ENCODE results near the gene CABP7. TPM values are rescaled to one million over a fixed set of nuclear protein-coding genes. Genes with fewer than 3 reads are reported as not detected.

Gene CABP7
- total RNA-seq, 2 experiments from 2014 or later: 0.09 TPM; not detected in 1

DNA sequence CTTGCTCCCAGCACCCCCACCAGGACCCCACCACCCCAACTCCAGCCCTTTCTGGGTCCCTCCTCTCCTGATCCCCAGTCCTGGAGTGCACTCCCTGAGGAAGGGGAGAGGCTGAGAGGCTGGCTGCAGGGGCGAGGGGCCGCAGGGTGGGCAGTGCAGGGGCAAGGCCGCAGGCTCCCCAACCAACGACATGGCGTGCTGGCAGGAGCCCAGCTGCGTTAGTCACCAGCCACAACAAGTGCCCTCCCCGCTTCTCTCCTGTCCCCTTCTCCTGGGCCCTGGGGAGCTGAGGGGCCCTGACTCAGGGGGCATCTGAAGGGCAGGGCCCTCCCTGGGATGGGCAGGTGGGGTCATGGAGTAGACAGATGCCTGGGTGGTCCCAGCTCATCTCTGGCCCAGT lies 2.3 kb downstream of the CABP7 start:
- peaks cover 38% of the 10 kb centered on the region for H3K27me3 Mint-ChIP-seq
- no peaks in the 10 kb centered on the region for H3K4me1 Mint-ChIP-seq
- no peaks in the 10 kb centered on the region for H3K36me3 Mint-ChIP-seq
- DNase-seq: no peak
- ATAC-seq (ENCODE audit: low read depth): no peak
- no peak overlapping the region for H3K27ac Mint-ChIP-seq
- H3K4me3 Mint-ChIP-seq: no peak overlapping the region
- no peaks in the 10 kb centered on the region for H3K9me3 Mint-ChIP-seq
- POLR2A ChIA-PET: no interaction called here

- ATAC-seq (ENCODE audit: low read depth) (no peak), DNase-seq (no peak)
- H3K4me3 Mint-ChIP-seq: no peak overlapping the region
- no peak overlapping the region for H3K27ac Mint-ChIP-seq
- no peaks in the 10 kb centered on the region for H3K9me3 Mint-ChIP-seq
- POLR2A ChIA-PET: no interaction called here
- H3K36me3 Mint-ChIP-seq: no peaks in the 10 kb centered on the region
- peaks cover 35% of the 10 kb centered on the region for H3K27me3 Mint-ChIP-seq
- no peaks in the 10 kb centered on the region for H3K4me1 Mint-ChIP-seq
These were observed 2.8 kb downstream of the CABP7 start for GRCh38 chr22:29722587-29722986.

- no peak for DNase-seq
- Mint-ChIP-seq H3K27me3 (peaks cover 23% of the 10 kb centered on the region), H3K4me3 (no peak overlapping the region), H3K27ac (no peak overlapping the region), H3K4me1 (no peaks in the 10 kb centered on the region), H3K9me3 (no peaks in the 10 kb centered on the region), H3K36me3 (no peaks in the 10 kb centered on the region)
- POLR2A ChIA-PET: no interaction called here
- no peak for ATAC-seq (ENCODE audit: low read depth)
These were observed 4.0 kb downstream of the CABP7 start for GRCh38 chr22:29723766-29724165.

DNA sequence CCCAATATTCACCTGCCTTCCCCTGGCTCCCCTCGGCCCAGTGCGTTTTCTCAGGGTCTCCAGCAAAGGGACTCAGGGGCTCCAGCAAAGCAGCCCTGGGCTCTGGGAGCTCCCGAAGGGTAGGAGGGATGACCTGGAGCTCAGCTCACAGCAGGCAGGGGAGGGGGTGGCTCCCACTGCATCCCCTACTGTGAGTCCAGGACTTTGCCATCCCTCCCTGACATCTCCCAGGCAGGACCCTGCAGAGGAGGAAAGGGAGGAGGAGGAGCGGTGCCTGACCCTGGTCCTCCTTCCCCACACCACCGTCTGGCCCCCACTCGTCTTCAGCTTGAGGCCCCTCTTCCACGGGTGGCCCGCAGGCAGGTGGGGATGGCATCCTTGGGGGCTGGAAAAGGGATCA lies 5.0 kb downstream of the CABP7 start:
- H3K4me1 Mint-ChIP-seq: no peaks in the 10 kb centered on the region
- ATAC-seq (ENCODE audit: low read depth): no peak
- H3K27ac Mint-ChIP-seq: no peak overlapping the region
- H3K4me3 Mint-ChIP-seq: no peak overlapping the region
- no peak for DNase-seq
- POLR2A ChIA-PET: no interaction called here
- no peaks in the 10 kb centered on the region for H3K9me3 Mint-ChIP-seq
- H3K36me3 Mint-ChIP-seq: no peaks in the 10 kb centered on the region
- H3K27me3 Mint-ChIP-seq: peaks cover 14% of the 10 kb centered on the region

GRCh38 chr22:29726106-29726505 lies 6.3 kb downstream of the CABP7 start:
- no peak for ATAC-seq (ENCODE audit: low read depth)
- Mint-ChIP-seq H3K4me1 (no peaks in the 10 kb centered on the region), H3K4me3 (no peak overlapping the region), H3K36me3 (no peaks in the 10 kb centered on the region), H3K27ac (no peak overlapping the region), H3K27me3 (peaks cover 14% of the 10 kb centered on the region), H3K9me3 (no peaks in the 10 kb centered on the region)
- no peak for DNase-seq
- POLR2A ChIA-PET: no interaction called here

- no peaks in the 10 kb centered on the region for H3K9me3 Mint-ChIP-seq
- H3K27me3 Mint-ChIP-seq: peaks cover 10% of the 10 kb centered on the region
- POLR2A ChIA-PET: no interaction called here
- H3K4me1 Mint-ChIP-seq: no peaks in the 10 kb centered on the region
- no peak for ATAC-seq (ENCODE audit: low read depth)
- no peak for DNase-seq
- no peaks in the 10 kb centered on the region for H3K36me3 Mint-ChIP-seq
- no peak overlapping the region for H3K27ac Mint-ChIP-seq
- H3K4me3 Mint-ChIP-seq: no peak overlapping the region
These were observed 6.8 kb downstream of the CABP7 start for GRCh38 chr22:29726512-29727130.

- H3K27ac Mint-ChIP-seq: no peak overlapping the region
- H3K9me3 Mint-ChIP-seq: no peaks in the 10 kb centered on the region
- H3K4me1 Mint-ChIP-seq: no peaks in the 10 kb centered on the region
- POLR2A ChIA-PET: no interaction called here
- ATAC-seq (ENCODE audit: low read depth) (no peak), DNase-seq (peak; percentile 50)
- no peaks in the 10 kb centered on the region for H3K36me3 Mint-ChIP-seq
- no peak overlapping the region for H3K4me3 Mint-ChIP-seq
- peaks cover 8% of the 10 kb centered on the region for H3K27me3 Mint-ChIP-seq
These were observed 7.3 kb downstream of the CABP7 start for GRCh38 chr22:29727131-29727523.

GRCh38 chr22:29729161-29729560 lies 9.4 kb downstream of the CABP7 start:
- ATAC-seq (ENCODE audit: low read depth): no peak
- Mint-ChIP-seq H3K27me3 (peaks cover 5% of the 10 kb centered on the region), H3K27ac (no peak overlapping the region), H3K4me1 (no peaks in the 10 kb centered on the region), H3K9me3 (no peaks in the 10 kb centered on the region), H3K36me3 (no peaks in the 10 kb centered on the region), H3K4me3 (no peak overlapping the region)
- POLR2A ChIA-PET: no interaction called here
- no peak for DNase-seq

DNA sequence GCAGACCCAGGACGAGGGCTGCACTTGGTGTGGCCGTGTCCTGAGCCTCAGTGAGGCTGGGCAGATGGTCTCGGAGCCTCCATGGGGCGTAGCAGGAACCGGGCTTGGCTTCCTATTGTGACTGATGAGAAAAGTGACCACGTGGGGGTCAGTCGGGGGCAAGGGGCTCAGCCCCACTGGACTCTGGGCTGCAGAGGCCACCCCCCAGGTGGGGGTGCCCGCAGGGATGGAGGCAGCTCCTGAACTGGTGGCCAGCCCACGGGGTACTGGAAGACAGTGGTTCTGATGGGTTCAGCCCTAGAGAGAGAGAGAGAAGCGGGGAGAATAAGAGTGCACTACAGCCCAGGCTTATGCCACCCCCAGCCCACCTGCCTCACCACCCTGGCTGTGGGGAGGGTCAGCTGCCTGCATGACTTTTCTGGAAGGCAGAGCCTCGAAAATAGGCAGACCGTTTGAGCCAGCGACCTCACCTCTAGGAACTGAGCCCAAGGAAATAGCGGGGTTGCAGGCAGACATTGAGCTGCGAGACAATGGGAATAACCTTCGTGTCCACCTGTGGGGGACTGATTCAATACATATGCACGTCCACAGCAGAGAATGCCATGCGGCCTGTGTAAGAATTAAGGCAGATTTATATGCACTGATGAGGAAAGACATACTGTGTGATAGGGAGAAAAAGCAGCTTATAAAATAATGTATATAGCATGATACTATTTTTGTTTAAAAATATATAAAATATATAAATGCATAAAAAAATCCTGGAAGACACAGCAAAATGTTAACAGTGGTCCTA lies 11.5 kb downstream of the CABP7 start:
- Mint-ChIP-seq H3K4me1 (no peaks in the 10 kb centered on the region), H3K4me3 (no peak overlapping the region), H3K9me3 (no peaks in the 10 kb centered on the region), H3K36me3 (no peaks in the 10 kb centered on the region), H3K27ac (no peak overlapping the region), H3K27me3 (no peaks in the 10 kb centered on the region)
- DNase-seq (no peak), ATAC-seq (ENCODE audit: low read depth) (no peak)
- POLR2A ChIA-PET: no interaction called here

GRCh38 chr22:29732883-29733282 lies 13.1 kb downstream of the CABP7 start:
- Mint-ChIP-seq H3K4me1 (no peaks in the 10 kb centered on the region), H3K27ac (no peak overlapping the region), H3K27me3 (no peaks in the 10 kb centered on the region), H3K9me3 (no peaks in the 10 kb centered on the region), H3K4me3 (no peak overlapping the region), H3K36me3 (no peaks in the 10 kb centered on the region)
- DNase-seq (no peak), ATAC-seq (ENCODE audit: low read depth) (no peak)
- POLR2A ChIA-PET: interaction anchor here (0.7 kb wide), 1 partner anchor 17 kb away, joined by 6 read pairs; no protein-coding TSS in a partner anchor

DNA sequence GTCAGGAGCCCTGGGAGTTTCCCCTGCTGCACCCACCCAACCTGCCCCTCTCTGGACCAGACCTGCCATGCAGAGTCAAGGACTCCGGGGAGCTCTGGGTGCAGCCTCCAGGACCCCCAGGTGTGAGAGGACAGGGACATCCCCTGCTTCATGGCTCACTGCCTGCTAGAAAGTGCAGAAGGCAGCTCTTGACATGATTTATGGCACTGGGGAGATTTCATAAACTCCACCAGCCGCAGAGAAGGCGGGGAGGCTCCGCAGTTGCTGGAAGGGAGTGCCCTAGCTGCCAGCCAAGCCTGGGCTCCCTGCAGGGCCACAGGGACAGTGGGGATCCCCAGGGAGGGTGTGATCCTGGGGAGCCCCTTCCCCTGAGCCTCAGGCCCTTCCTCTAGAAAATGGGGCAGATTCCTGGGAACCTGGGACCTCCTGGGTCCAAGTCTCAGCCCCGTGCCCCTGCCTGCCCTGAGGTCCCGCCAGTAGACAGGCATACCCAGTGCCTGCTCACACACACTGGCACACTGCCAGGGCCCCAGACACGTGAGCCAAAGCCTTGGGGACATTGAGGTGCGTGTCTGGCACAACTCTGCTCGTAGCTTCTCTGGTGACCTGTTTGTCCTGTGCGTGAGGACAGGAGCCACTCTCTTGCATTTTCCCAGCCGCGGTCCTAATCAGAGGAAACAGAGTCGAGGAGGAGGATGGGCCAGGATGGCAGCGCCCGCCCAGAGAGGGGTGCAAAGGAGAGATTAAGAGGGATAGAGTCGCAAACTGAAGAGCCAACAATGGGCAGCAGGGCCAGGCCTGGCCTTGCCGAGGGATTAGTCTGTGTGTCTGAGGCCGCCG lies 13.8 kb downstream of the CABP7 start:
- no peaks in the 10 kb centered on the region for H3K36me3 Mint-ChIP-seq
- DNase-seq (no peak), ATAC-seq (ENCODE audit: low read depth) (no peak)
- H3K9me3 Mint-ChIP-seq: no peaks in the 10 kb centered on the region
- no peak overlapping the region for H3K27ac Mint-ChIP-seq
- POLR2A ChIA-PET: no interaction called here
- no peak overlapping the region for H3K4me3 Mint-ChIP-seq
- no peaks in the 10 kb centered on the region for H3K4me1 Mint-ChIP-seq
- no peaks in the 10 kb centered on the region for H3K27me3 Mint-ChIP-seq

DNA sequence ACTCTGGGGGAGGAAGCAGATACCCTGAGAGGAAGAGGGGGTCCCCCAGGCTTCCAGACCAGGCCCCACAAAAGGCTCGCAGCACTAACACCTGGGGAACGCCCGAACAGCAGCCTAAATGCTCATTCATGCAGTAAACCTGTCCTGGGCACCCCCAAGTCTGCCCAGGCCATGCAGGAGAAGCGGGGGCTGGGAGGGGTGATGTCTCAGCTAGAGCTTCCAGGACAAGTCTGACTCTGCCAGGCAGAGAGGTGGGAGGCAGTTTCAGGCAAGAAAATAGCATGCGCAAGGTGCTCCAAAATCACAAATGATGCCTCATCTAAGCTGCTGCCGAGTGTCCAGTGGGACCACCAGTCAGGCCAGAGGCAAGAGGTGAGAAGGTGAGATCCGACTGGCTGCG lies 14.6 kb downstream of the CABP7 start:
- H3K27ac Mint-ChIP-seq: no peak overlapping the region
- POLR2A ChIA-PET: no interaction called here

GRCh38 chr22:29734838-29735237 lies 15.0 kb downstream of the CABP7 start:
- no peaks in the 10 kb centered on the region for H3K27me3 Mint-ChIP-seq
- H3K4me3 Mint-ChIP-seq: no peak overlapping the region
- H3K9me3 Mint-ChIP-seq: no peaks in the 10 kb centered on the region
- H3K4me1 Mint-ChIP-seq: no peaks in the 10 kb centered on the region
- no peak overlapping the region for H3K27ac Mint-ChIP-seq
- ATAC-seq (ENCODE audit: low read depth): no peak
- H3K36me3 Mint-ChIP-seq: no peaks in the 10 kb centered on the region
- POLR2A ChIA-PET: no interaction called here
- DNase-seq: no peak

More for the DNA sequence above, 14.6 kb downstream of the CABP7 start:
- no peak overlapping the region for H3K4me3 Mint-ChIP-seq
- DNase-seq (no peak), ATAC-seq (ENCODE audit: low read depth) (no peak)
- no peaks in the 10 kb centered on the region for H3K36me3 Mint-ChIP-seq
- no peaks in the 10 kb centered on the region for H3K27me3 Mint-ChIP-seq
- no peaks in the 10 kb centered on the region for H3K4me1 Mint-ChIP-seq
- no peaks in the 10 kb centered on the region for H3K9me3 Mint-ChIP-seq

- ATAC-seq (ENCODE audit: low read depth) (no peak), DNase-seq (no peak)
- Mint-ChIP-seq H3K27ac (no peak overlapping the region), H3K36me3 (no peaks in the 10 kb centered on the region), H3K4me1 (no peaks in the 10 kb centered on the region), H3K27me3 (no peaks in the 10 kb centered on the region), H3K9me3 (no peaks in the 10 kb centered on the region), H3K4me3 (no peak overlapping the region)
- POLR2A ChIA-PET: no interaction called here
These were observed 15.6 kb downstream of the CABP7 start for GRCh38 chr22:29735416-29735815.
